ENCODE results near the gene RTTN.

The RTTN gene

GRCh38 chr18:70073432-70073831 is 132.1 kb downstream of the RTTN start:
- TF ChIP-seq CTCF (IDR thresholded peaks at IDR 0.05; ENCODE audit: low read depth, low read length): no peak
- no peak for DNase-seq (ENCODE audit: low read depth in 2 of 2)
- no peak overlapping the region for H3K4me3 ChIP-seq (replicated peaks in 1 of 2; ENCODE audit: low read depth in 2 of 2, low read length in 2 of 2)

- no peak overlapping the region for H3K4me3 ChIP-seq (replicated peaks in 1 of 2; ENCODE audit: low read depth in 2 of 2, low read length in 2 of 2)
- TF ChIP-seq CTCF (IDR thresholded peaks at IDR 0.05; ENCODE audit: low read depth, low read length): peak; percentile 33
- peak; percentile 64 to 67 for DNase-seq (ENCODE audit: low read depth in 2 of 2)
These were observed 132.8 kb downstream of the RTTN start for GRCh38 chr18:70072678-70073077.

- no peak for DNase-seq (ENCODE audit: low read depth in 2 of 2)
- H3K4me3 ChIP-seq (replicated peaks in 1 of 2; ENCODE audit: low read depth in 2 of 2, low read length in 2 of 2): no peak overlapping the region
- no peak for TF ChIP-seq CTCF (IDR thresholded peaks at IDR 0.05; ENCODE audit: low read depth, low read length)
These were observed 135.5 kb downstream of the RTTN start for GRCh38 chr18:70069965-70070364.

- no peak overlapping the region for H3K4me3 ChIP-seq (replicated peaks in 1 of 2; ENCODE audit: low read depth in 2 of 2, low read length in 2 of 2)
- no peak for TF ChIP-seq CTCF (IDR thresholded peaks at IDR 0.05; ENCODE audit: low read depth, low read length)
- DNase-seq (ENCODE audit: low read depth in 2 of 2): no peak
These were observed 136.1 kb downstream of the RTTN start for GRCh38 chr18:70069382-70069781.

- no peak for DNase-seq (ENCODE audit: low read depth in 2 of 2)
- no peak for TF ChIP-seq CTCF (IDR thresholded peaks at IDR 0.05; ENCODE audit: low read depth, low read length)
- H3K4me3 ChIP-seq (replicated peaks in 1 of 2; ENCODE audit: low read depth in 2 of 2, low read length in 2 of 2): no peak overlapping the region
These were observed 136.5 kb downstream of the RTTN start for GRCh38 chr18:70068981-70069380.

DNA sequence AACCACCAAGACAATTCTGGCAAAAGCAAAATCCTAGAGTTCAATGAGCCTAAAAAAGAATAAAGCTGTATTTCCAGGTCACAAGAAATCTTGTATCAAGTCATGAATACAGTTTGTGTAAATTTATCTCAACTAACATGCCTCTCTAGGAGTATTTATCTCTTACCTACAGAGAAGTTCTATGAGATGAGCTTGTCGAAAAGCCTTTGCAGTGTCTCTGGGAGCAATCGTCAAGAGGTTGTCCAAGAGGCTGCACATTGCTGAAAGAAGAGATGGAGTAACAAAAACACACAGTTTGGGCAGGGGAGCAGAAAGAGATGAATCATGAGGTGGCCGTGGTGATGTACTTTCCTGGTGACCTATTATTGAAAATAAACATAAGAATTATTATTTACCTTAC is 145.8 kb downstream of the RTTN start:
- DNase-seq (ENCODE audit: low read depth in 2 of 2): no peak
- H3K4me3 ChIP-seq (replicated peaks in 1 of 2; ENCODE audit: low read depth in 2 of 2, low read length in 2 of 2): no peak overlapping the region
- no peak for TF ChIP-seq CTCF (IDR thresholded peaks at IDR 0.05; ENCODE audit: low read depth, low read length)

DNA sequence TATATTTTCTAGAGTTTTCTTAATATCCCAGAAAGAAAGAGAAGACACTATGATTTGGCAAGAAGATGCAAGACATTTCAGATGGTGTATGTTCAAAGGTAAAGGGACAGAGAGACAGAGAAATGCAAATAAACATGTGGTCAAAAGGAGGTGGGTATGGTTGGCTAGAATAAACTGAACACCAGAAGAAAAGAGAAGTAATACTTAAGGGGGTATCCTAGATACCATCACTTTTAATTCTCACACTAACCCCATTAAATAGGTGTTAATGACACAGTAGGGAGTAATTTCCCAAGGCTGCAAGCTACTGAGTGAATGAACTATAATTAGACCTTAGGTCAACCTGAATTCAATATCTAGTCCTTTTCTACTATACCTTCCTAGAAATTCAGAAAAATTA is 146.6 kb downstream of the RTTN start:
- no peak overlapping the region for H3K4me3 ChIP-seq (replicated peaks in 1 of 2; ENCODE audit: low read depth in 2 of 2, low read length in 2 of 2)
- TF ChIP-seq CTCF (IDR thresholded peaks at IDR 0.05; ENCODE audit: low read depth, low read length): no peak
- no peak for DNase-seq (ENCODE audit: low read depth in 2 of 2)

All from cardiac fibroblast (primary cell).